GM18873 (cell line): ENCODE results near the gene INKA1.
"Not testable (repeated sequence)": the region's sequence is repeated elsewhere in the genome, so short reads cannot be mapped to it uniquely, and the experiment has no call there.

Source experiments
- ATAC-seq: cut with Tn5 transposase; IDR thresholded peaks from one replicate; pipeline ENCODE4 v1.9.1; 2021; ENCODE audit warnings: mild to moderate bottlenecking, moderate library complexity, moderate number of reproducible peaks; ENCODE audit not compliant: unreplicated experiment, low FRiP score

Gene INKA1

DNA sequence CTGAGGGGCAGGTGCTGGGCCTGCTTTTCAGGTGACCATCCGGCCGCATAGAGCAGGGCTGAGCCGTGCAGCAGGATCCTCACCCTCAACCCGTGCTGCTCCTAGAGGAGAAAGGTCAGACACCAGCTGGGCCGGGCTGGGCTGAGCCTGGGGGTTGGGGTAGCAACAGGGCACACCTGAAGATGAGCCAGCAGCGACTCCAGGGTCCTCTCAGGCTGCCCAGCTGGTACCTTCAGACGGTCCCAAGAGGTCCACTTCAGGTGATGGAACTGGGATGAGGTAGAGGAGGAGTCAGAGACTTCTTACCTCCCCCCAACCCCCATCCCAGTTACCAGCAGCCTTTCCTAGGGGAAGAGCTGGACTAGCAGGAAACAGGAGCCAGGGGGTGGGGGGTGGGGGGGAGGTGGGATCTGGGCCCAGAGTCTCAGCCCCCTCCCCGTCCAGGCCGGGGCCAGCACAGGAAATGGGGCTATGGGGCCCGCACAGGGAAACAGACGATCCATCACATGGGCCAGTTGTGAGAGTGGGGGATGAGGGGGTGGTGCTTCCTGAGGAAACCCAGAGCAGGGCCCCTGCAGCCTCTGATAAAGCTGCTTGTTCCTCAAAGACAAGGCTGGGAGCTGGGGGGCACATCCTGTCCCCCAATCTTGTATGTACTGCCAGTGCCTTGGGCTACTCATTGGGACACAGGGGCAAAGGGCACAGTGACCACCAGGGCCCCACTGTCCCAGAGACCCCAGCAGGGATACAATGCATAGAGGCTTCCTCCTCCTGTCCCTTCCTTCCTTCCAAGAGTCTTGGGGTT, 3.0 kb downstream of the INKA1 start:
- ATAC-seq = no peak

DNA sequence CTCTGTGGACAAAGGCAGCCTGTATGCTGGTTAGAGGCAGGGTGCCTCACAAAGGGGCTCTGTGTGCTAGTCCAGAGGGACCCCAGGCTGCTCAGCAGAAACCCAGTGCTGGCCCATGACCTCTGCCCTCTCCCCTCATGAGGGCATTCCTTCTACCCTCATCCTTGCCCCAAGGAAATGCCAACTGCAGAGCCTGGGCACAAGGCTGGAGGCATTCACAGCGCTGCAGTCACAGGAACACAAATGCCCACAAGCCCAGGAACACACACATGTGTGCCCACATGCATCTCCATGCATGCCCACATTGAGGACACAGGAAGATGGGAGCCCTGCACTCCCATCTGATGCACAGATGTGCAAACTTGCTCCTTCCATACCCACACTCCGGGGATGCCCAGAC, 3.8 kb downstream of the INKA1 start:
- ATAC-seq = no peak

DNA sequence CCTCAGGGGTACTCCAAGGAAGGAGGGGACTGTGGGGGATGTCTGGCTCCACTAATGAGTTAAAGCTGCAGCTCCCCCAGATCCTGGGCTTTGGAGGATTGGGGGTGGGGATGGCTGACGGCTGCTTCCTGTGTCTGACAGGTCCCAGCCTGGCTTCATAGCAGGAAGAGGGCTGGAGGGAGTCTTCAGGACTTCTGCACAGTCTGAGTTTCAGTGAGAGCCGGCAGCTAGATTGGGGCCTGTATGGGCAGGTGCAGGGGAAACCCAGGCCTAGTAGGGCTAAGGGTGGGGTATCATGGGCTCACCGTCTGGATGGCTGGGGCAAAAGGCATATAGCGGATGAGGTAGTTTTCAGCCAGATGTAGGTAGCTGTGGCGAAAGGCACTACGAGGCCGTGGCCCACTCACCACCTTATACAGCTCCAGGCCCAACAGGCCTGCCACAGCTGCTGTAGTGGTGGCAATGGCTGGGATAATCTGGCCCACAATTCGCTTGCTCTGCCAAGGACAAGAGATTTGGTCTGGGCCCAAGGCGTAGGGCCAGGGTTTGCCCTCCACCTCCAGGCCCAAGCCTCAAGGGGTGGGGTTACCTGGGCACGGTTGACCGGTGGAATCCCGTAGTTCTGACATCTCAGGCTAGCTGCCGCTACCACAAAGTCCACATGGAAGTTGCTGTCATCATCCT, 4.5 kb downstream of the INKA1 start:
- ATAC-seq = no peak

DNA sequence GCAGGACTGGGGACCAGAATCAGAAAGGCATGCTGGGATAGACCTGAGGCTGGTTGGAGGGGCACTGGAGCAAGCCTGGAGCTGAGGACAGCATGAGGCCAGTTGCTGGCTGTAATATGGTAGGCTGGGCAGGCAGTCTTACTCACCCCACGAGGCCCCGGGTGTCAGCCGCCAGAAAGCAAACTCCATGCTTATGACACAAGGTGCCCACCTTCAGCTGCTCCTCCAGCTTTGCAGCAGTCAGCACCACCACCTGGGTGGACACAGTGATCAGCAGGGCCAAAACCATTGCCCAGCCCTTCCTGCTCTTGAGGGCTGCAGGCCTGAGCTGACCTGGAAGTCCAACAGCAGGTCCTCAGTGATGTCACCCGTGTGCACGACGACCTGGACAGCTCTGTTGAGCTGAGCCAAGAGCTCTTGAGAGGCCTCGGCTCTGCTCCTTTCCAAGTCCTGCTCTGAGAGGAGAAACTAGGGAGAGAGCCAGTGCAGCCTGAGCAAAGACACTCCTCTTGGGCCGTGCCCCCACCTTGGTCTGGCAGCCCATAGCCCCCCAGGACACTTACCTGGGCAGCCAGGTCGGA, 9.9 kb downstream of the INKA1 start:
- no peak for ATAC-seq

DNA sequence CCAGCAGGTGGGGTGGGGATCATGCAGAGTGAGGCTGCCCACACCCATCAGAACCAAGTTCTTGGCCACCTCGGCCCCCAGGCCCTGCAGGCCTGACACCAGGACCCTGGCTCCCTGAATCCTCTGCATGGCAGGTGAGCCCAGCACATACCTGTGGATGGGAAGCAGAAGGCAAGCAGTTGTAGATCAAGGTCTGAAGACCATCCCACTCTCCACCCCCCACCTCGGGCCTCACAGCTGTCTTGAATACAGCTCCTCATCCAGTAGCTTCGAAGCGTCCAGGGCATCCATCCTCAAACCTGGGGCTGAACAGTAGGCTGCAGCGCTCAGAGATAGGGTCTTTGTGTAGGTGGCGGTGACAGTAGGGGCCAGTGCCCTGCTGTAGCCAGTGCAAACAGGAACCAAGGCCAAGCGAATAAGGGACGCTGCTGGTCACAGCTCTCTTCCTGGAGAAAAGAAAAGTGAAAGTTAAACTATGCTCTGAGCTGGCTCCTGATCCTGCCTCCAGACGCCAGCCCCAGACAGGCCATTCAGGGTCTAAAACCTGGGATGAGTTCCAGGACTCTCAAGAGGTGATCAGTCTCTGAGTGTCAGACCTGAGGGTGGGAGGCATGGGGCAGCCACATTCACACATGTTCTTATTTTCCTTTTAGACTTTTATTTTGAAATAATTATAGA, 10.6 kb downstream of the INKA1 start, which contains the start of gene UBA7:
Gene UBA7, minus strand, starts transcription at position 457 of the 678 bp plus-strand sequence. Its CDS starts 166 bp downstream, at position 291.
- ATAC-seq = no peak

DNA sequence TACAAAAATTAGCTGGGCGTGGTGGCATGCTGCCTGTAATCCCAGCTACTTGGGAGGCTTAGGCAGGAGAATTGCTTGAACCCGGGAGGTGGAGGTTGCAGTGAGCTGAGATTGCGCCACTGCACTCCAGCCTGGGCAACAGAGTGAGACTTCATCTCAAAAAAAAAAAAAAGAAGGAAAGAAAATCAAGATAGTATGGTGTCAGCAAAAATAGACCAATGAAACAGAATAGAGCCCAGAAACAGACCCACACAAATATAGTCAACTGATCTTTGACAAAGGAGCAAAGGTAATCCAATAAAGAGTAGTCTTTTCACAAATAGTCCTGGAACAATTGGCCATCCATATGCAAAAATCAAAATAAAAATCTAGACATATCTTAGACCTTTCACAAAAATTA, 20.1 kb downstream of the INKA1 start:
- not testable (repeated sequence) for ATAC-seq

DNA sequence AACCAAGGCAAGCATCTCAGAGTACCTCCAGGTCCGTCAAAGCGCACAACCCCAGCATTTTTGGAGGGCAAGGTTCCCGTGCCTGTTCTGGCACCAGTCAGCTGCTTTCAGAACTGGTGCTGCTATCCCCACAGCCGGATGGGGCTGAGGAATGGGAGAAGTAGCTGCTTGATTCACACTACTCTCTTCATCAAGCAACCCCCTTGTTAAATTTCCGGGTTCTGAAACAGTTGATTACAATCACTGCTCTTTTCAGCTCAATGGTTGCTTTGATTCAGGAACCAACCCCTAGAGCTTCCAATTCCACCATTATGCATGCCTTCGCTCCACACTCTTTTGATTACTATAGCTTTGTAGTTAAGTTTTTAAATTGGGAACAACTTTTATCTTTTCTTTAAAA, 23.0 kb downstream of the INKA1 start:
- ATAC-seq = no peak

DNA sequence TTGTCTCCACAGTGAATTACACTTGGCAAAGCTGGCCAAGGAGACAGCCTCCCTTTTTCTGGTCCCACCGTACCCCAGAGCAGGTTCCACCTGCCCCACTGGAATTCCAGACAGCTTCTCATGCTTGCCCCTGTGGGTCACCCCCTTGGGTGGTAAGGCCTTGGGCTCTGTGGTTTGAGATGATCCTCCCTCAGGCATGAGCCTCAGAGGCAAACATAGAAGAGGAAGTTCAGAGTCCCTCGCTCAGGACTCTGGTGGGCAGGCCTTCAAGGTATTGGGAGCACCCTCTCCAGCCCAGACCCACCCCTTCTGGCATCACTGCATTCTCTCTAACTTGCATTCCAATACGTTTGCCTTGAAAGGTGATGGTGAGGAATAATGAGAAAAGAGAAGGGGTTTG, 28.3 kb downstream of the INKA1 start:
- ATAC-seq = no peak

DNA sequence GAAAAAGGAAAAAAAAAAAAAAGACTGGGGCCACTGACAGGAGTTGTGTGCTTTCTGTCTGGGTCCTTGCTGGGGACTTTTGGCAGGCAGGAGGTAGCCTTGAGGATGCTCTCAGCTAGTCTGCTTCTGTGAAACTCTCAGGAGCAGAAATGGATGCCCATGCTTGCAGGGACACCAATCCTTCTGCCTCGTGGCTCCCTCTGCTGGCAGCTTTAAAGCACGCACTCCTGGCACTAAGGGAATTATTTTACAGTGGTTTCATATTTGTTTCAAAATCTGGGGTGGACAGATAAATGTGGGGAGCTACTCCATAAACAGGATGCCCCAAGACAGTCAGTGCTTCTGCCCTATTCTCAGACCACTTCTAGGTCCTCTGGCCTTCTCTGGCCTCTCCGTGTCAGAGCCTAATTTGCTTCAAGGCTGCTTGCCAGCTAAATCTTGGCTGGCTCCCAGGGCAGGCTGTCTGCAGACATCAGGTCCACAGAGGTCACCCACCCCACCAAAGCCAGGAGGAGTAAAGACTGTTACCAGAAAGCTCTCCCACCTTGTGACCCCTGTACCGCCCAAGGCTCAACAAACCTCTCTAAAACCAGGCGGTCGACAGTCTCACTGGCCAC, 36.2 kb downstream of the INKA1 start:
- no peak for ATAC-seq

DNA sequence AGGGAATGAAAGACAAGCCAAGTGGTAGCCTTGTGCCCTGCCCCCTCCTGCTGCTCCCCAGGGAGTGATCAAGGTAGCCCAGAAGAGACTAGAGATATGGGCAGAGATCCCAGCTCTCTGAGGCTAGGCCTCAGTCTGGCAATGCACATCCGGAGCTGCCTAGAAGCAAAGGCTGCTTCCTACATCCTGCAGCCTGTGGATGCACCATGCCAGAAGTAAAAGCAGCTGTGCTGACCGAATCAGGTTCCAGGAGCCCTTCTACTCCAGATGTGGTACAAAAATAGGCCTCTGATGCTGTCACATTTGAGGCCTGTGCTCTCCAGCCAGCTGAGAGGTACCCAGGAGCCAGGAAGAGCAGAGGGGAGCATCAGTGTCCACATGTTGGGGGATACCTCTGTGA, 37.3 kb downstream of the INKA1 start:
- no peak for ATAC-seq

DNA sequence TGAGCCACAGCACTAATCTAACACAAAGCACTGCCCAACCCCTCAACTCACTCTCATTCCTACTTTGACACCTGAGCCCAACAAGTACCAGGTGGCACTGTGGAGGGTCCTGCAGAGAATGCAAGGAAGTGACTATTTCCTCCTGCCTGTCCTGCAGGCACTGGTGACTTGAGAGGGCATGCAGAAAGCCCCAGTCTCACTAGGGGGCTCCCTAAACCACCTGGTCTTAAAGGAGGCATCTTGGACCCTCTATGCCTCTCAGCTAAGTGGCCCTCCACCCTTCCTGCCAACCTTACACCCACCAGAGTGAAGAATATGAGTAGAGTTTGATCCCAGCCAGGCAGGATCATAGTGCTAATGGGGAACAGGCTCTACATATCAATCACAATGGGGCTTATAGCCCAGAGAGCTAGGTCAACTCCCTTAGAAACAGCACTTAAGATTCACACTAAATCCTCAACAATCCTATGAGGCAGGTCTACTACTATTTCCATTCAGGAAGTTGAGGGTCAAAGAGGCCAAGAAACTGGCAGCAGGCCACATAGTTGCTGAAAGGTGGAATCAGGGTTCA, 38.1 kb downstream of the INKA1 start:
- no peak for ATAC-seq

DNA sequence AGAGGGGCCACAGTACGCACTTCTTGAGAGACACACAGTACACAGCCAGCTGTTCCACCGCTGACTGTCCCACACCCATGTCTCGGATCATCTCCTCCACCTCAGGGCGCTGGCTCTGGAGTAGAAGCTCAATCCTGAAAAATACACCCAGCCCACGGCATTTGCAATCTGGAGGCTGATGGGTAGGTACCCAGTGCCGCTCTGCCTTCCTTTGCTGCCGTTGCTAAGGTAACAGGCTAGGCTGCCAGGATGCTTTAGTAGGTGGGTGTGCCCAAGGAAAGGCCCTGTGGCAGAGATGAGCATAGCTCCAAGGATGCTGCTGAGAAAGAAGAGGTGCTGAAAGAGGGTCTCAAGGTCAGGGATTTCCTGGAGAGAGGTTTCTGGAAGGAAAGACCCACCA, 38.7 kb downstream of the INKA1 start:
- no peak for ATAC-seq

DNA sequence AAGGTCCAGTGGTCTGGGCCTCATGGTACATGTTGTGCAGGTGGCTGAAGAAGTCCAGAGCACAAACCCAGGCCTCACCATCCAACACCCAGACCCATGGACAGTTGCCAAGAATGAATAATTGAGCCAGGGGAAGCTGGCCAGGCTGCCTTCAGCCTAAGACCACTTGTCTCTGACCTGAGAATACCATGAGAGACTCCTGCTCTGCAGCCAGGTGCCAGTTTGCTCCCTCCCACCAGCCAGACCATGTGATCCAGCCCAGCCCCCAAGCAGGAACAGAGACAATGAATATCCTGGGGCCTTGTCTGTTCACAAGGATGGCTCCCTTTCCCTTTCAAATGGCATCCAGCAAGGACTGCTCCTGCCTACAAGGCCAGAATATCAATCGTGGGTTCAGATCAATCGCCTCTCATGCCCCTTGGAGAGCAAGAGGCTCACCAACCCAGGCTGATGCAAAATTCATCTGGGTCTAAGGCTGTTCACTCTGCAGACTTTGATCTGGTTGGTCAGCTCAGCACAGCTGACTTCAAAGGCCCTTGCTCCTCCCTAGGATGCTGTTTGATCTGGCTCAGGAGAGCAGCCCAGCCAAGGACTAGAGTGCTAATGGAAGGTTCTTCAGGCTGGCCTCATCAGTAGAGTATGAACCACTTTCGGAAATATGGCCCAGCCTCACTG, 39.9 kb downstream of the INKA1 start:
- ATAC-seq = no peak

DNA sequence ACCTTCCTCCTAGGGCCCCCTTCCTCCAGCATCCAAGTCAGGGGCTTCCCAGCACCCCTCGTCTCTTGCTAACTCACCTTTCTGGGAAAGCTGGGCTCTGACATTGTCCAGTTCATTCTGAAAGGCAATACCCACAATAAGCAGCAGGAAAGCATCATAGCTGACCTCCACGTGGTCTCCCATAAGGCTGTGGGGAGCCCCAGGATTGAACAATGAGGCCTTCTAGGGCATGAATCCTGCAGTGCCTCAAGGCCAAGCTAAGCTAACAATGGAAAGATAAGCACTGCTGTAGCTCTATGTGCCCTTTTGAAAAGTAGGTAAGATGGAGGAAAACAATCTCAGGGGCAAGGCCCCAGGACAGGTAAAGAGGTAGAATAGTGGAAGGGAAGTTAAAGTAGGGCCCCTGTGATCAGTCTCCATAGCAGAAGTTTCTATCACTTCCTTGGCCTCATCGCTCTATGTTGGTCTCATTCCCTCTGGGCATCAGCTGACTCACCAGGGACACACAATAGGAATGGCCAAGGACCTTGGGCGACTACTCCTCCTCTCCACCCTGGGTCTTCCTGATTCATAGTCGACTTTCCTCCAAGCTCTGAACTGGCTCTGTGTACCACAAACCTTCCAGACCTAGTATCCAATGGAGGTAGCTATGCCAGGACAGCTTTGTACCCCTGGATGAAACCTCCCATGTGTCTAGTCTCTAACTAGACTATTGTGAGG, 41.6 kb downstream of the INKA1 start:
- no peak for ATAC-seq

DNA sequence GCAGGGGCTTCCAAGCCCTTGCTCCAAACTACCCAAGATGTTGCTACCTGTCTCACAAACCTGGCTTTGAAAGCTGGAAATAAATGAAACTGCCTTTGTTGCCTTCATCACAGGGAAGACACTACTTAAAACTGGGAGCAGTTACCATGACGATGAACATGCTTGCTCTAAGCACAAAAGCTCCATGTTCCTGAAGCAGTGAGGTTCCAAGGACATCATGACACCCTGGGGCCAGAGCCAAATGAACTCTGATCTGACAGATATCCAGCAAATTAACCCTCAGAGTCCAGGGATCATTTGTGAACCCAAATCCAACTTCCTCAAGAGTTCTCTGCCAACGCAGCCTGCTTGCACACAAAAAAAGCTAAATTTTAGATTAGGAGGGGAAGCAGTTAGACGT, 42.6 kb downstream of the INKA1 start:
- ATAC-seq = no peak
